Activated CD8-positive, alpha-beta T cell treated with anti-CD3 and anti-CD28 coated beads, Interleukin-2, amount 10 ng/mL, durations not matched to agents 7 days and 5 days (primary cell): ENCODE results near the gene HOXA2. TPM values are rescaled to one million over a fixed set of nuclear protein-coding genes. Genes with fewer than 3 reads are reported as not detected.

Source experiments
- ATAC-seq: fragments of 150-1000 bp; cut with Tn5 transposase; one replicate; pipeline ENCODE4 v1.10.0; 2021; ENCODE audit warnings: moderate library complexity
- CTCF ChIA-PET: fragments of 350-600 bp; sonication (Branson Sonifier 250); formaldehyde crosslinking; loops from one replicate; lab custom pipeline; 2021; ENCODE audit warnings: antibody characterized with exemption; lab: Charles Lee
- POLR2A ChIA-PET: fragments of 350-600 bp; sonication (Branson Sonifier 250); formaldehyde crosslinking; loops from one replicate; lab custom pipeline; 2021; ENCODE audit warnings: antibody characterized with exemption; lab: Charles Lee
- DNase-seq: peaks from one replicate; pipeline ENCODE4 v3.0.0-alpha.2; 2020
- H3K27ac Mint-ChIP-seq: one replicate; pipeline ENCODE4 v1.8.0; 2021; ENCODE audit warnings: mild to moderate bottlenecking, mixed read lengths
- H3K27me3 Mint-ChIP-seq: one replicate; pipeline ENCODE4 v1.8.0; 2021; ENCODE audit warnings: low read depth, mixed read lengths
- H3K36me3 Mint-ChIP-seq: one replicate; pipeline ENCODE4 v1.8.0; 2021; ENCODE audit warnings: low read depth, mixed read lengths
- H3K4me1 Mint-ChIP-seq: one replicate; pipeline ENCODE4 v1.8.0; 2021; ENCODE audit warnings: low read depth, mixed read lengths
- H3K4me3 Mint-ChIP-seq: one replicate; pipeline ENCODE4 v1.8.0; 2021; ENCODE audit warnings: mild to moderate bottlenecking, mixed read lengths
- H3K9me3 Mint-ChIP-seq: one replicate; pipeline ENCODE4 v1.8.0; 2022; ENCODE audit warnings: mixed read lengths; ENCODE audit not compliant: insufficient read depth
- total RNA-seq, 2 experiments: library from RNA; stranded (reverse); gene quantifications; one replicate each; pipeline ENCODE4 v1.2.3, GENCODE V29; 2021

HOXA2 gene
- total RNA-seq, 2 experiments from 2014 or later = not detected

DNA sequence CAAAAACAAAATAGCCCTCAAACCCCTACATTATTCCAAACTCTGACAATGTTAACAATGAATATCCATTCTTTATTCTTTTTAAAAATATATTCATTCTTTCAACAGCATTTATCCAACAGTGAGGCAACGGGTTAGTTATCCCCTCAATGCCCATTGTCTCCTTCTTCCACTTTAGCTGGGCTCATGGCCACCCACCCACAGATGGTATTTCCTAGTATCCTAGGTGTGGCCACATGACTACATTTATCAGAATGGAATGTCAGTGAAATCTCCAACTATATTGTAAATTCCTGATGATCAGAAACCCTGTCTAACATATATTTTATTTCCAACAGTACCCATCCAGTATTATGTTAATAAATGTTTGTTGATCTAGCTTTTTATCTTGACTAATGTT lies 20.3 kb downstream of the HOXA2 start:
- ChIA-PET CTCF (interaction anchor here (2.2 kb wide), 1 partner anchor 14 kb away, joined by 5 read pairs; the partner anchor contains the start of gene HOXA1), POLR2A (no interaction called here)
- Mint-ChIP-seq H3K36me3 (no peaks in the 10 kb centered on the region), H3K4me1 (peaks cover 6% of the 10 kb centered on the region), H3K27ac (no peak overlapping the region), H3K4me3 (no peak overlapping the region), H3K9me3 (no peaks in the 10 kb centered on the region), H3K27me3 (peaks cover 11% of the 10 kb centered on the region)
- ATAC-seq (no peak), DNase-seq (no peak)

DNA sequence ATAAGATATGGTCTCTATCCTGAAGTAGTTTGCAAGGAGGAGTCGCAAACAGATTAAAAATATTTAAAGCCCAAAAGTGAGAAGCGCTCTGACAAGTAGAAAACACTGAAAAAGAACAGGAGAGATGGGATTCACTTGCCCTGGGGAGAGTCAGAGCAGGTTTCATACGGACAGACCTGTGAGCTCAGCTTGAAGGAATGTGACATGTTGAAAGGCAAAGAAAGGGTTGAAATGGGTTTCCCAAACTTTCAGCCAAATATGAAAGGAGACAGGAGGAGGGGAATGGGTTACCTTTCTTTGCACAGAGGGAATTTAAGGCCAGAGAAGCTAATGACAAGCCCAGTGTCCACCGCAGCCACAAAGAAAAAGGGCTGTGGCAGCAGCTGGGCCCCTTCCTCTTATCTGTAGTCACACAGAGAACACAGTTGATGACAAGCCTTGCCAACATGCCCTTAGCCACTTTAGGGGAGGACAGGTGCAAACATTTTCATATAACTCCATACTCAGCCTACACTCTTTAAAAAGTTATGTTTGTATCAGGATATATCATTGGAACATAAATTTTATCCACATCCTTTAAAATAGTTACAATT lies 21.5 kb downstream of the HOXA2 start:
- peaks cover 6% of the 10 kb centered on the region for H3K4me1 Mint-ChIP-seq
- CTCF ChIA-PET = no interaction called here

DNA sequence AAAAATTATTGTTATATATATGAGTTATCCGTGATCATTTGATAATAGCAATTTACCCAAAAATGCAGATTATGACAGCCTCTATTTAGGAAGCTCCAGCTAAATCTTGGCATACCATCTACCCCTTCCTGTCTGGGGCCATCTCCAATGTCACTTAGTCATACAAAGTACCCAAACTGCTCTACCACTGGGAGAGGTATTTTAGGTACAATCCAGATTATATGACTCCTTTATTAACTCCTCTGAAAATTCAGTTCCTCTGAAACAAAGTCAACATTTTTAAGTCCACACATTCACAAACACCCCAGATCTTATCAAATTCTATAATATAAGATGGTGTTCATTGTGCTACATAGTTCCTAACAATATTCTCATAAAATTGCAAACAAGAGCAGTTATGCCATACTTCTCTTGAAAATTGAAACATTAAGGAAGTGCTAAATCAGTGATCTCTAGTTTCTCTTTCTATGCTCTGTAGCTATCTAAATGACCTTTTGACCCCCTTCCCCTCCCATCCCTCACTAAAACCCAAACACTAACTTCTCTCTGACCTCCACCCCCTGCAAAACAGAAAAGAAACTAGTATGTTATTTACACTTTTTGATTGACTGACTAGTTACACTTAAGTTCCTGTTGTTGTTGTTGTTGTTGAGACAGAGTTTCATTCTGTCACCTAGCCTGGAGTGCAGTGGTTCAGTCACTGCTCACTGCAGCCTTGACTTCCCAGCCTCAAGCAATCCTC lies 23.1 kb downstream of the HOXA2 start:
- Mint-ChIP-seq H3K27ac (no peak overlapping the region), H3K4me3 (no peak overlapping the region), H3K27me3 (peaks cover 9% of the 10 kb centered on the region), H3K4me1 (peaks cover 6% of the 10 kb centered on the region), H3K36me3 (no peaks in the 10 kb centered on the region), H3K9me3 (no peaks in the 10 kb centered on the region)
- CTCF ChIA-PET = no interaction called here
- POLR2A ChIA-PET = no interaction called here
- ATAC-seq = no peak
- DNase-seq = no peak

More for the DNA sequence above, 21.5 kb downstream of the HOXA2 start:
- Mint-ChIP-seq H3K9me3 (no peaks in the 10 kb centered on the region), H3K36me3 (no peaks in the 10 kb centered on the region), H3K27ac (no peak overlapping the region), H3K4me3 (no peak overlapping the region), H3K27me3 (peaks cover 7% of the 10 kb centered on the region)
- POLR2A ChIA-PET = interaction anchor here (0.5 kb wide), 1 partner anchor 36 kb away, joined by 3 read pairs; no protein-coding TSS in a partner anchor
- DNase-seq = no peak
- ATAC-seq = no peak

DNA sequence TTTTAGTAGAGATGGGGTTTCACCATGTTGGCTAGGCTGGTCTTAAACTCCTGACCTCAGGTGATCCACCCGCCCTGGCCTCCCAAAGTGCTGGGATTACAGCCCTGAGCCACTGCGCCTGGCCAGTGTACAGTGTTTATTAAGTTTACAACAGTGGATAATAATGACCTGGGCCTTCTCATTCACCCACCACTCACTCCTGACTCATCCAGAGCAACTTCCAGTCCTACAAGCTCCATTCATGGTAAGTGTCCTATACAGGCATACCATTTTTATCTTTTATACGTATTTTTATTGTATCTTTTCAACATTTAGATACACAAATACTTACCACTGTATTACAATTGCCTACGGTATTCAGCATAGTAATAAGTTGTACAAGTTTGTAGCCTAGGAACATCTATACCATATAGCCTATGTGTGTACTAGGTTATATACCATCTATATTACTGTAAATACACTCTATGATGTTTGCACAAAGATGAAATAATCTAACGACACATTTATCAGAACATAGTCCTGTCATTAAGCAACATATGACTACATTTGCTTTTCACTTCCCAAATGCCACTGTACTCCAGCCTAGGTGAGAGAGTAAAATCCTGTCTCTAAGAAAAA lies 23.8 kb downstream of the HOXA2 start:
- ChIA-PET POLR2A (no interaction called here), CTCF (no interaction called here)
- Mint-ChIP-seq H3K27me3 (peaks cover 7% of the 10 kb centered on the region), H3K9me3 (no peaks in the 10 kb centered on the region), H3K36me3 (no peaks in the 10 kb centered on the region), H3K27ac (no peak overlapping the region), H3K4me3 (no peak overlapping the region), H3K4me1 (peaks cover 6% of the 10 kb centered on the region)
- DNase-seq = no peak
- ATAC-seq = no peak

DNA sequence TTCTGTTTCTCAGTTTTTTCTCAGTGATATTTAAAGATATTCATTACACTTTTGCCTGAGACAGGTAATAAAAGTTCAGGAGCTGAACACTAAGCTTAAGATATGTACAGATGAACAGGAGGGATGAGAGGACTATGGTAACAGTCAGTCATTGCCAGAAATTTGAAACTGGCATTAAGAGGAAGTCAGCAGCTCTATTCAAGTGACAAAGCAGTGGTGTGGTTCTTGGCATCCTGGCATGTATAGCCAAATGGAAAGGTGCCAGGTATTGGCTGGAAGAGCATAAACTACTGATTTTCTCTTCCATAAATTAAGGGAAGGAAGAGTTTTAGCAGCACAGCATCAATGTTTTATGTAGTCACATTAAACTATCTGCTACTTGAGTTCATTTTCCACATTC lies 29.4 kb downstream of the HOXA2 start:
- no peaks in the 10 kb centered on the region for H3K4me1 Mint-ChIP-seq
- CTCF ChIA-PET = interaction anchor here (0.5 kb wide), 1 partner anchor 88 kb away, joined by 3 read pairs; no protein-coding TSS in a partner anchor
- ATAC-seq = no peak

DNA sequence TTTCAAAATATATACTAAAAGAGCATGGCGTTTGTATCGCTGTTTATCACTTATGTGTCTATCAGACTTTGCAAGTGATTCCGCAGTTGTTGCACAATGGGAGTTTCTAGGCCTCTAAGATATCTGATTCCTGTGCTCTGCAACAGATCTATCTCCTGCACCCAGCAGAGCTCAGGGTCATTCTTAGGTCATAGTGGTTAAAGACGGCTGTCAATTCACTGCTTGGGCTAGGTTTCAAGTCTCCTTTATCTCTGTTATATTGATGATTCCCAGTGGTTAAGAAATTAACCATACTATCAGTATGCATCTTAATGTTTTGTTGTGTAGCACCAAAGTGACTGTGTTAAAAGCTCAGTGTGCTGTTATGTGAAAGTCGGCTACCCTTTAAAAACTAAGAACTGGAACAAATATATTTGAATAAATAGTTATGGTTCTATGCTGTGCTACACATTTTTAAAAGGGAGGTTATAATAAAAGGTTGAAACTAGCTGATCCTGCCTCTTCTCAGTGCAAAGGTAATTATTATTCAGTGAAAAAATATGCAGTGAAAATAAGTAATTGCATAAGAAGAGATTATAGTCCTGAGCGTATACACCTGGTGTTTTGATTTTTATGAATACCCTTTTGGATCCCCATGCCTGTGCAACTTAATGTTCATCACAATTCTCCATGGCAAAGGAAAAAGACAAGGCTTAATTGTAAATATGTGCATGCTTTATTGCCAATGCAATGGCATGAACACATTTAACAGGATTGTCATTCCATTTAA lies 30.7 kb downstream of the HOXA2 start:
- POLR2A ChIA-PET = no interaction called here
- CTCF ChIA-PET = no interaction called here
- Mint-ChIP-seq H3K4me1 (no peaks in the 10 kb centered on the region), H3K27ac (no peak overlapping the region), H3K27me3 (peaks cover 7% of the 10 kb centered on the region), H3K36me3 (no peaks in the 10 kb centered on the region), H3K9me3 (no peaks in the 10 kb centered on the region), H3K4me3 (no peak overlapping the region)
- ATAC-seq = no peak
- no peak for DNase-seq

More for the DNA sequence above, 29.4 kb downstream of the HOXA2 start:
- Mint-ChIP-seq H3K36me3 (no peaks in the 10 kb centered on the region), H3K4me3 (no peak overlapping the region), H3K9me3 (no peaks in the 10 kb centered on the region), H3K27me3 (peaks cover 7% of the 10 kb centered on the region), H3K27ac (no peak overlapping the region)
- POLR2A ChIA-PET = no interaction called here
- DNase-seq = no peak

DNA sequence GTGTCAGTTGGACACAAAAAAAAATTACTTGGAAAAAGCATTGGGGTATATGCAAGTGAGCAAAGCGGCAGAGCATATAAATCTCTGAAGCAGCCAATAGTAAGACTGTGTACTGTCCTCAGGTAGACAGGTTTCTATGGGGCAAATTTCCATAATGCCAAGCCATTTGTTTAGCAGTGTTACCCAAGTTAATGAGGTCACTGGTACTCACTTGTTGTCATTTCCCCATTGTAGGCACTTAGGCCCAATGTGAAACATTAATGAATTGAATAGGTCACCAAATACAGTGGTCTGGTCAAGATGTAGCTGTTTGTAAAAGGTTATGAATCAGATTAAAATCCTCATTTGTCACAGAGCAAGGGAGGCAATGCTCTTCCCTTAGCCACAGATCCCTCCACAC lies 34.2 kb downstream of the HOXA2 start:
- Mint-ChIP-seq H3K4me3 (no peak overlapping the region), H3K9me3 (no peaks in the 10 kb centered on the region), H3K4me1 (no peaks in the 10 kb centered on the region), H3K36me3 (no peaks in the 10 kb centered on the region), H3K27me3 (peaks cover 2% of the 10 kb centered on the region), H3K27ac (no peak overlapping the region)
- ChIA-PET CTCF (no interaction called here), POLR2A (no interaction called here)
- DNase-seq (no peak), ATAC-seq (no peak)

DNA sequence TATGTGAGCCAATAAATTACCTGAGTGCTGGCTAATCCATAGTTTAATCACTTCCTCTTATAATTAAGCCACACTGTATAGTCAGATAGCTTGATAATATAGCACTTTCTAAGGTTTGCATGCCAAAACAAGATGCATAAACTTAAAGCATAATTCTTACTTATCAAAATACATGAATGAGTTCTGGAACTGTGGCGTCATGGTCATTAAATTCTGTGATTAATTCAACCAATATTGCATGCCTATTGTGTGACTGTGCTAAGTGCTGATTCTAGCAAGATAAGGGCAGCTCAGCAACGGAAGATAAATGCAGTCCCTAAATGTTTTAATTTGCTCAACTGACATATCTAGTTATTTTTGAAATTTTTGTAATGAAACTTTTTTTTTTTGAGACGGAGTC lies 36.3 kb downstream of the HOXA2 start:
- POLR2A ChIA-PET = no interaction called here
- Mint-ChIP-seq H3K36me3 (no peaks in the 10 kb centered on the region), H3K4me3 (no peak overlapping the region), H3K27ac (no peak overlapping the region), H3K27me3 (no peaks in the 10 kb centered on the region), H3K9me3 (no peaks in the 10 kb centered on the region), H3K4me1 (no peaks in the 10 kb centered on the region)
- ATAC-seq (no peak), DNase-seq (no peak)
- CTCF ChIA-PET = no interaction called here

DNA sequence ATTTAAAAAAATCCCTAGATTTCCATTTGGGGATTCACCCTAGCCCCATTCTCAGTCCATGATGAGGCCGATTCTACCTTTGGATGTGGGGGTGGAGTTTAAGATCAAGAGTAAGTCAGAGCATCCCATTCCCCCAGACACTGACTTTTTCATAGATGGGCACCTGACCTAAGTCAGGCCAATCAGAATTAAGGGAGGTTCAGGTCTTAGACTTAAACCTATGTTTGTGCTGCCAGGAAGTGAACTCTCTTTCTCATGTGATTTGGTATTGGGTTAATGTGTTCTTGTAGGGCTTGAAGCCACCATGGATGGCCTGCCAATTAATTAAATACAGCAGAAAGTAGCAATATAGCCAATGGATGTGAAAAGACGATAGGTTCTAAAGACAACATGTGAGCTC lies 36.8 kb downstream of the HOXA2 start:
- CTCF ChIA-PET = no interaction called here
- DNase-seq (no peak), ATAC-seq (no peak)
- POLR2A ChIA-PET = no interaction called here
- Mint-ChIP-seq H3K27me3 (peaks cover 2% of the 10 kb centered on the region), H3K36me3 (no peaks in the 10 kb centered on the region), H3K27ac (no peak overlapping the region), H3K4me1 (no peaks in the 10 kb centered on the region), H3K9me3 (no peaks in the 10 kb centered on the region), H3K4me3 (no peak overlapping the region)

DNA sequence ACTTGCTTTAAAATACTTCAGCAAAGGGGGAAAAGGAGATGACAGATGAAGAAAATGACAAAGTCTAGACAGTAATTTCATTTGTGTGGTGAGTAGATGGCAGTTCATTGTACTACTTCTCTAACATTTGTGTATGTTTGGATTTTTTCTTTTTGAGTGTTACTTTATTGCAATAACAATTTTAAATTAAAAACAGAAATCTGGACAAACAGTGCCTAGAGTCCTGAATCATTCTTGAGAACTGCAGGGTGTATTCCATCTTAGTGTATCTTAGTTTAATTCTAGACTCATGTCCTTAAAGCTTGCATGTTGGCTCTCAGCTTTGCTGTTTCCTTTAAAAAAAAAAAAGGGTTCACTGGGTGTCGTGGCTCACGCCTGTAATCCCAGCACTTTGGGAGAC lies 37.8 kb downstream of the HOXA2 start:
- Mint-ChIP-seq H3K36me3 (no peaks in the 10 kb centered on the region), H3K4me1 (no peaks in the 10 kb centered on the region)
- CTCF ChIA-PET = interaction anchor here (0.6 kb wide), 1 partner anchor 35 kb away, joined by 3 read pairs; no protein-coding TSS in a partner anchor

DNA sequence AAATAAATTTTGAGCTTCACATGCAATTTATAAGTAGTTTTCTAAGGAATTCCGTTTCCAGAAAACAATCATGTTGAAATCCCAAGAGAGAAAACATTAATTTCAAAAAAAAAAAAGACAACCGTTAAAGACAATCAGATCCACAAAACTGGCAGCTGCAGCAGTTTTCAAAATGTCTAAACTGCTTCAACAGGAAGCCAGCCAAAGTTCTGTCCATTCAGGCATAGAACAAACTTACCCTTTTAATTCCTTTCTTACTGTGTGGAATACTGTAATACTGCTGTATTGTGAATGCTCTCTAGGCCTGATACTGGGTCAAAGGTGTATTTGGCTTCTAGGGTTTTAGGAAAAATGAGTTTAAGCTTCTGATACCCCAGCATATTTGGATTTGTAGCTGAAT lies 38.3 kb downstream of the HOXA2 start:
- POLR2A ChIA-PET = no interaction called here
- ATAC-seq (no peak), DNase-seq (no peak)
- peaks cover 8% of the 10 kb centered on the region for H3K27me3 Mint-ChIP-seq
- no peak overlapping the region for H3K27ac Mint-ChIP-seq
- H3K9me3 Mint-ChIP-seq = no peaks in the 10 kb centered on the region
- no peaks in the 10 kb centered on the region for H3K36me3 Mint-ChIP-seq
- no peaks in the 10 kb centered on the region for H3K4me1 Mint-ChIP-seq
- no peak overlapping the region for H3K4me3 Mint-ChIP-seq
- CTCF ChIA-PET = interaction anchor here (0.6 kb wide), 1 partner anchor 34 kb away, joined by 3 read pairs; no protein-coding TSS in a partner anchor

More for the DNA sequence above, 37.8 kb downstream of the HOXA2 start:
- POLR2A ChIA-PET = no interaction called here
- Mint-ChIP-seq H3K4me3 (no peak overlapping the region), H3K9me3 (no peaks in the 10 kb centered on the region), H3K27me3 (peaks cover 6% of the 10 kb centered on the region), H3K27ac (no peak overlapping the region)
- ATAC-seq (no peak), DNase-seq (no peak)
